Measurements from ENCODE around the gene TSPYL4. TPM values are rescaled to one million over a fixed set of nuclear protein-coding genes. Genes with fewer than 3 reads are reported as not detected.

TSPYL4 gene
- total RNA-seq, 1 experiment from 2014 or later = 5.4 TPM

DNA sequence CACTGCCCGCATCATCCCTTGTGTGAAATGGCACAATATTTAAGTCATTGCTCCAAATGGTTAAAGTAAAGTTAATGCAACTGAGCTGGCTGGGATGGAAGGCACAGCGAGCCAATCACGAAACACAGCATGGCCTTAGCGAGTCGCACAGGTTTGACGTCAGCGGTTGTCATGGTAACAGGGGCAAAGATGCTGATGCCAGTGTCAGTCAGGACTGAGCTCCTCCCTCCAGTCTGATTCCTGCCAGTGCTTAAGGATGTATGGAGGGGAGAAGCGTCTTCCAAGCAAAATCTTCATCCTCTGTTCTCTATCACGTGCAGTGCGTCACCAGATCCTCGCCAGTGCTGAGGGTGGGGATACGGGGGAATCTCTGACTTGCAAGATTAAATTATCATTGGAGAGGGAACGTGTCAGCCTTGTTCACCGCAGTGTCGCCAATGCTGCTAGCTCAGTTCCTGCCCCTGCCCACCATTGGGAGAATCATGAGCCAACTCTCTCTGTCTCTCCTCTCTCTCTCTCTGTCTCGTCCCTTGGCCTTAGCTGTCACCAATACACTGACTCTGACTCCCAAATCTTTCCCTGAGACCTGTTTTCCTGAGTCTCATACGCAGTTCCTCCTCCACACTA, 24.5 kb downstream of the TSPYL4 start:
- ATAC-seq (peak; percentile 80), DNase-seq (ENCODE audit: low read depth, low spot score) (peak; percentile 31)
- Histone ChIP-seq H3K9ac (ENCODE audit: low read length) (no peak overlapping the region), H3K27ac (ENCODE audit: low read depth, low read length) (no peak overlapping the region), H3K79me2 (ENCODE audit: insufficient read depth, low read length) (no peaks in the 10 kb centered on the region), H3K4me2 (ENCODE audit: low read length) (no peak overlapping the region), H3K4me1 (ENCODE audit: control insufficient read depth in 1 of 2, insufficient read depth in 2 of 2, low read length in 2 of 2) (no peaks in the 10 kb centered on the region), H4K20me1 (ENCODE audit: insufficient read depth) (no peaks in the 10 kb centered on the region), H3K9me3 (ENCODE audit: control insufficient read depth in 1 of 2, insufficient read depth in 1 of 2, low read depth in 1 of 2, low read length in 2 of 2) (no peaks in the 10 kb centered on the region), H3K36me3 (ENCODE audit: control insufficient read depth in 1 of 2, insufficient read depth in 2 of 2, low read length in 2 of 2) (no peaks in the 10 kb centered on the region), H3K27me3 (ENCODE audit: insufficient read depth, low read length) (no peaks in the 10 kb centered on the region), H2AFZ (ENCODE audit: low read depth, low read length, poor library complexity, severe bottlenecking) (no peak overlapping the region), H3K4me3 (replicated peaks in 1 of 2; ENCODE audit: low read depth in 1 of 2, low read length in 2 of 2) (no peak overlapping the region), H3K9me2 (ENCODE audit: insufficient read depth) (no peaks in the 10 kb centered on the region)
- TF ChIP-seq SP1 (IDR thresholded peaks at IDR 0.05; ENCODE audit: low read depth) = no peak
- TF ChIP-seq POLR2A (IDR thresholded peaks at IDR 0.05; ENCODE audit: borderline replicate concordance, extremely low read depth, insufficient read depth, insufficient read length) = no peak
- TF ChIP-seq EGR1 (IDR thresholded peaks at IDR 0.05; ENCODE audit: low read depth) = no peak
- TF ChIP-seq CBX3 (IDR thresholded peaks at IDR 0.05; ENCODE audit: low read depth) = no peak
- no peak for TF ChIP-seq ELF1 (IDR thresholded peaks at IDR 0.05; ENCODE audit: borderline replicate concordance, low read depth)
- TF ChIP-seq SRF (IDR thresholded peaks at IDR 0.05; ENCODE audit: low read depth) = no peak
- TF ChIP-seq EZH2 (IDR thresholded peaks at IDR 0.05) = no peak
- TF ChIP-seq, protein P1, sequence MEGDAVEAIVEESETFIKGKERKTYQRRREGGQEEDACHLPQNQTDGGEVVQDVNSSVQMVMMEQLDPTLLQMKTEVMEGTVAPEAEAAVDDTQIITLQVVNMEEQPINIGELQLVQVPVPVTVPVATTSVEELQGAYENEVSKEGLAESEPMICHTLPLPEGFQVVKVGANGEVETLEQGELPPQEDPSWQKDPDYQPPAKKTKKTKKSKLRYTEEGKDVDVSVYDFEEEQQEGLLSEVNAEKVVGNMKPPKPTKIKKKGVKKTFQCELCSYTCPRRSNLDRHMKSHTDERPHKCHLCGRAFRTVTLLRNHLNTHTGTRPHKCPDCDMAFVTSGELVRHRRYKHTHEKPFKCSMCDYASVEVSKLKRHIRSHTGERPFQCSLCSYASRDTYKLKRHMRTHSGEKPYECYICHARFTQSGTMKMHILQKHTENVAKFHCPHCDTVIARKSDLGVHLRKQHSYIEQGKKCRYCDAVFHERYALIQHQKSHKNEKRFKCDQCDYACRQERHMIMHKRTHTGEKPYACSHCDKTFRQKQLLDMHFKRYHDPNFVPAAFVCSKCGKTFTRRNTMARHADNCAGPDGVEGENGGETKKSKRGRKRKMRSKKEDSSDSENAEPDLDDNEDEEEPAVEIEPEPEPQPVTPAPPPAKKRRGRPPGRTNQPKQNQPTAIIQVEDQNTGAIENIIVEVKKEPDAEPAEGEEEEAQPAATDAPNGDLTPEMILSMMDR (IDR thresholded peaks at IDR 0.05 in 2 of 3, conservative IDR thresholded peaks at IDR 0.05 in 1 of 3; ENCODE audit: borderline replicate concordance in 1 of 3, insufficient read depth in 1 of 3, low read depth in 2 of 3, low read length in 2 of 3) = no peak
- BruUV-seq (replicated peaks) = no TSS peak
- CTCF ChIA-PET = interaction anchor here (0.8 to 1.4 kb wide), 3 partner anchors 10 to 39 kb away, joined by 3 to 6 read pairs (median 3); no protein-coding TSS in a partner anchor
- POLR2A ChIA-PET = no interaction called here
- intact Hi-C loops (cut with micrococcal nuclease) = no loop called here
- RAD21 ChIA-PET (ENCODE audit: low non-redundant PET in 1 of 2, low total read pairs in 2 of 2, uncharacterized antibody in 2 of 2, unreplicated experiment in 2 of 2) = no interaction called here

DNA sequence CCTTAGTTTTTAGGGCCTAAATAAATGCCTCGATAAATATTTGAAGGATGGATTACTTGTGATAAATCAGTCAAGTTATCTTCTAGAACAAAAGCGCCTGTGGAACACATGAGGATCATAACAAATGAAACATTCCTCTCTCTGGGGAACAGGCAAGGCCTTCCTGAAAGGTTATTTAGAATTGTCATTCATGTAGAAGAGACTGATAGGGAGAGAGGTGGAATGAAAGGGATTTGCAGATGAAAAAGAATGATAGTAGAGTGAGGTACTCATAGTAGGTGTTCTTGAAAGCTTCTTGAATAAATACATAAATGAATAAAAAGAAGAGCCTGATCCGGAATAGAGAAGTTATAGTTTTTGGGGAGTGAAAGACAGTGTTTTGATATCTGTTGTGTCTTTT, 30.5 kb downstream of the TSPYL4 start:
- Histone ChIP-seq H3K9me3 (ENCODE audit: control insufficient read depth in 1 of 2, insufficient read depth in 1 of 2, low read depth in 1 of 2, low read length in 2 of 2) (no peaks in the 10 kb centered on the region), H3K27ac (ENCODE audit: low read depth, low read length) (no peak overlapping the region), H3K9me2 (ENCODE audit: insufficient read depth) (no peaks in the 10 kb centered on the region), H3K4me1 (ENCODE audit: control insufficient read depth in 1 of 2, insufficient read depth in 2 of 2, low read length in 2 of 2) (no peaks in the 10 kb centered on the region), H3K27me3 (ENCODE audit: insufficient read depth, low read length) (no peaks in the 10 kb centered on the region), H3K4me3 (replicated peaks in 1 of 2; ENCODE audit: low read depth in 1 of 2, low read length in 2 of 2) (no peak overlapping the region), H2AFZ (ENCODE audit: low read depth, low read length, poor library complexity, severe bottlenecking) (no peak overlapping the region), H3K4me2 (ENCODE audit: low read length) (no peak overlapping the region), H3K36me3 (ENCODE audit: control insufficient read depth in 1 of 2, insufficient read depth in 2 of 2, low read length in 2 of 2) (no peaks in the 10 kb centered on the region), H3K79me2 (ENCODE audit: insufficient read depth, low read length) (no peaks in the 10 kb centered on the region), H4K20me1 (ENCODE audit: insufficient read depth) (no peaks in the 10 kb centered on the region), H3K9ac (ENCODE audit: low read length) (no peak overlapping the region)
- no TSS peak for BruUV-seq (replicated peaks)
- POLR2A ChIA-PET = interaction anchor here (1.5 kb wide), 1 partner anchor 12 kb away, joined by 4 read pairs; no protein-coding TSS in a partner anchor
- CTCF ChIA-PET = no interaction called here
- RAD21 ChIA-PET (ENCODE audit: low non-redundant PET in 1 of 2, low total read pairs in 2 of 2, uncharacterized antibody in 2 of 2, unreplicated experiment in 2 of 2) = no interaction called here
- ATAC-seq (no peak), DNase-seq (ENCODE audit: low read depth, low spot score) (no peak)
- intact Hi-C loops (cut with micrococcal nuclease) = no loop called here
- TF ChIP-seq, protein P2, sequence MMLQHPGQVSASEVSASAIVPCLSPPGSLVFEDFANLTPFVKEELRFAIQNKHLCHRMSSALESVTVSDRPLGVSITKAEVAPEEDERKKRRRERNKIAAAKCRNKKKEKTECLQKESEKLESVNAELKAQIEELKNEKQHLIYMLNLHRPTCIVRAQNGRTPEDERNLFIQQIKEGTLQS (IDR thresholded peaks at IDR 0.05) = no peak
- TF ChIP-seq CEBPB (IDR thresholded peaks at IDR 0.05; ENCODE audit: low read depth) (no peak), ZNF274 (IDR thresholded peaks at IDR 0.05; ENCODE audit: low read depth, low read length) (no peak)
- TF ChIP-seq, protein P3, sequence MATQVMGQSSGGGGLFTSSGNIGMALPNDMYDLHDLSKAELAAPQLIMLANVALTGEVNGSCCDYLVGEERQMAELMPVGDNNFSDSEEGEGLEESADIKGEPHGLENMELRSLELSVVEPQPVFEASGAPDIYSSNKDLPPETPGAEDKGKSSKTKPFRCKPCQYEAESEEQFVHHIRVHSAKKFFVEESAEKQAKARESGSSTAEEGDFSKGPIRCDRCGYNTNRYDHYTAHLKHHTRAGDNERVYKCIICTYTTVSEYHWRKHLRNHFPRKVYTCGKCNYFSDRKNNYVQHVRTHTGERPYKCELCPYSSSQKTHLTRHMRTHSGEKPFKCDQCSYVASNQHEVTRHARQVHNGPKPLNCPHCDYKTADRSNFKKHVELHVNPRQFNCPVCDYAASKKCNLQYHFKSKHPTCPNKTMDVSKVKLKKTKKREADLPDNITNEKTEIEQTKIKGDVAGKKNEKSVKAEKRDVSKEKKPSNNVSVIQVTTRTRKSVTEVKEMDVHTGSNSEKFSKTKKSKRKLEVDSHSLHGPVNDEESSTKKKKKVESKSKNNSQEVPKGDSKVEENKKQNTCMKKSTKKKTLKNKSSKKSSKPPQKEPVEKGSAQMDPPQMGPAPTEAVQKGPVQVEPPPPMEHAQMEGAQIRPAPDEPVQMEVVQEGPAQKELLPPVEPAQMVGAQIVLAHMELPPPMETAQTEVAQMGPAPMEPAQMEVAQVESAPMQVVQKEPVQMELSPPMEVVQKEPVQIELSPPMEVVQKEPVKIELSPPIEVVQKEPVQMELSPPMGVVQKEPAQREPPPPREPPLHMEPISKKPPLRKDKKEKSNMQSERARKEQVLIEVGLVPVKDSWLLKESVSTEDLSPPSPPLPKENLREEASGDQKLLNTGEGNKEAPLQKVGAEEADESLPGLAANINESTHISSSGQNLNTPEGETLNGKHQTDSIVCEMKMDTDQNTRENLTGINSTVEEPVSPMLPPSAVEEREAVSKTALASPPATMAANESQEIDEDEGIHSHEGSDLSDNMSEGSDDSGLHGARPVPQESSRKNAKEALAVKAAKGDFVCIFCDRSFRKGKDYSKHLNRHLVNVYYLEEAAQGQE (IDR thresholded peaks at IDR 0.05; ENCODE audit: low read depth) = no peak
- TF ChIP-seq, protein P4, sequence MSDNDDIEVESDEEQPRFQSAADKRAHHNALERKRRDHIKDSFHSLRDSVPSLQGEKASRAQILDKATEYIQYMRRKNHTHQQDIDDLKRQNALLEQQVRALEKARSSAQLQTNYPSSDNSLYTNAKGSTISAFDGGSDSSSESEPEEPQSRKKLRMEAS (IDR thresholded peaks at IDR 0.05) = no peak

All from HCT116 (cell line).